Stomach smooth muscle (tissue), 2 donors: ENCODE results near the gene COL6A2.
A peak's percentile ranks its signal among the peaks of the same experiment; 100 is the strongest.

Source experiments
- H3K27ac ChIP-seq: one replicate; pipeline ENCODE4 v1.7.0; 2013; ENCODE audit warnings: mild to moderate bottlenecking, low read length, inconsistent platforms
- H3K27me3 ChIP-seq, 2 donors: one replicate each; pipeline ENCODE4 v1.7.0; 2013; ENCODE audit warnings: low read length in 2 of 2; ENCODE audit not compliant: insufficient read depth in 2 of 2, control insufficient read depth in 1 of 2
- H3K36me3 ChIP-seq, 2 donors: one replicate each; pipeline ENCODE4 v1.7.0; 2013; ENCODE audit warnings: low read length in 2 of 2; ENCODE audit not compliant: control insufficient read depth in 2 of 2, insufficient read depth in 2 of 2
- H3K4me1 ChIP-seq: one replicate; pipeline ENCODE4 v1.7.0; 2013; ENCODE audit warnings: low read length; ENCODE audit not compliant: control insufficient read depth, insufficient read depth
- H3K4me3 ChIP-seq, 2 donors: one replicate each; pipeline ENCODE4 v1.7.0; 2013; ENCODE audit warnings: low read length in 2 of 2
- H3K9ac ChIP-seq, 2 donors: one replicate each; pipeline ENCODE4 v1.7.0; 2013; ENCODE audit warnings: low read length in 2 of 2, mild to moderate bottlenecking in 1 of 2
- H3K9me3 ChIP-seq, 2 donors: one replicate each; pipeline ENCODE4 v1.7.0; 2013; ENCODE audit warnings: low read length in 2 of 2; ENCODE audit not compliant: control insufficient read depth in 2 of 2
- donor health status: healthy.
- donor health status: Pancreatic carcinoma.

COL6A2 gene

DNA sequence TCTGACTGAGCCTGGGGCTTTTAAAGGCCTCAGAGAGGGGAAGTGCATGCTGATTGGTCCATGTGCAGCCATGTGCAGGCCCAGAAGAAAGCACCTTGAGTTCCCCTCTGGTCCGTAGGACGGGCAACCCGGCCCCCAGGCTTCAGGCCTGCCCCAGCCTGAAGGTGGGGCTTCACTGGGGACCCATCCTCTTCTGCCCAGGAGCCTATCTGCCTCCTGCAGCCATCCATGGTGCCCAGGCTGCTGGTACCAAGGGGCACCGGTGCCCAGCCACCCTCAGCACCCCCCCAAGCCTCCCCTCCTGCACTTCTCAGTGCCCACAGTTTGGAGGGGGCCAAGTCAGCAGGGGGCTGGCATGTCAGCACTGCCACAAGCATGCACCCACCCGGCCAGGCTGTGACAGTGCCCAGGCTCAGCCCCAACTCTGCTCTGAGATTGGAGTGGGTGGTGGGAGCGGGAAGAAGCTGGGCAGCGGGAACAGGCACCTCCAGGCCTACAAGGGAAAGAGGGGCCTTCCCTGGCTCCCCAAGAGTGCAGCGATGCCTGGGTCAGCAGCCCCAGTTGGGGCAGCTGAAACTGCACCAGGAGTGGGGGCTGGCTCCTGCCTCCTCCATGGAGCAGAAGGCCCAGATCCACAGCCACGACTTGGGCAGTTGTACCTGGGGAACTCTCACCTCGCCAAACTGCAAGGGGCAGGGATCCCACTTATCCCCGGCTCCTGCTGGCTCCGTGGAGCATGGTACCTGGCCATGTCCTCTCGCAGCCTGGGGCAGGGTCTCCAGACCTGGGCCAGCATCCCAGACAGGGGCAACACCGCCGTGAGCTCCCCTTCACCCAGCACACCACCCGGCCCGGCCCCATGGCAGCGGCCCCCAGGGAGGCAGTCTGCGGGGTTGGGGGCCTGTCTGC, 11.7 kb downstream of the COL6A2 start:
- peaks cover 24 to 26% of the 10 kb centered on the region in 2 donors for H3K36me3 ChIP-seq
- no peaks in the 10 kb centered on the region for H3K9me3 ChIP-seq
- peaks cover 32% of the 10 kb centered on the region for H3K4me1 ChIP-seq
- peak overlapping the region; percentile 11 to 29 for H3K4me3 ChIP-seq
- peak overlapping the region in 1 of 2 donors; percentile 36 for H3K9ac ChIP-seq
- no peaks in the 10 kb centered on the region for H3K27me3 ChIP-seq
- H3K27ac ChIP-seq: peak overlapping the region; percentile 73

DNA sequence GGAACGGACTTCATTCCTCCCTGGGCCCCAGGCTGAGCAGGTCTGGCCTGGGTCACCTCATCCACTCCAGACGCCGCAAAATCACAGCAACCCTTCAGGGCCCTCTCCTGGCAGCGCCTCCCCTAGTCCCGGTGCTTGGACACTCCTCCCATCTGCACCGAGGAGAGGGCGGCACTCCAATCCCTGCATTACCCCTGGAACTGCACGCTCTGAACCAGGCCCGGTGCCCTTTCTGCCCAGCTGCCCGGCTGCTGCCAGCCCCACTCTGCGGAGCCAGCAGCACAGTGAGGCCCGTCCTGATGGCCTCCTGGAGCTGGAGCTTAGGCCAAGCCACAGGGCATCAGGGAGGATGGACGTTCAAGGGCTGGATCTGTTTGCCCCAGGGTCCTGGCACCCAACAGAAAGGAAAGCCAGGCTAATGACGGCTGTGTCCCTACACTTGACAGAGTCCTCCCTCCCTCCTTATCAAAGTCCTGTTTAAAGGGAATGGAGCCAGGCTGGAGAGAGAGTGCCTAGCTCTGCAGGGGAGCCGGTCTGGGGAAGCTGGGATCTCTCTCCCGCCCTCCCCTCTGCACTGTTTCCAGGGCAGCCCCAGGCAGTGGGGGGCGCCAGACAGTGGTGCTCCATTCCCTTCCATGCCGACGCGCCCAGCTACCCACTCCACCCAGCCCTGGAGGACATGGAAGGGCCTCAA, 12.7 kb downstream of the COL6A2 start:
- Histone ChIP-seq H3K27ac (peak overlapping the region; percentile 73), H3K9me3 (peaks cover 0 to 3% of the 10 kb centered on the region in 2 donors), H3K4me3 (peak overlapping the region in 1 of 2 donors; percentile 22), H3K4me1 (peaks cover 32% of the 10 kb centered on the region), H3K9ac (peak overlapping the region in 1 of 2 donors; percentile 36), H3K27me3 (no peaks in the 10 kb centered on the region), H3K36me3 (peaks cover 32 to 36% of the 10 kb centered on the region in 2 donors)

DNA sequence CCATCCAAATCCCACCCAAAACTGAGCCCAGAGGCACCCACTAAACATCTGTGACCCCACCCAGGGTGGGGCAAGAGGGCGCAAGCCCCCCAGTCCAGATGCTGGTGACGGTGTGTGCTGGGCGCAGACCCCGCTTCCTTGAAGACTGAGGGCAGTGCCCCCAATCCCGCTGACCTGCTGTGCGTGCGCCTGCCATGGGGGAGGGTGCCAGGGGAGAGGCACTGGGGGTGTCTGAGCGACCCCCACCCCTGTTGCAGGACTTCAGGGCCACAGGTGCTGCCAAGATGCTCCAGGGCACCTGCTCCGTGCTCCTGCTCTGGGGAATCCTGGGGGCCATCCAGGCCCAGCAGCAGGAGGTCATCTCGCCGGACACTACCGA, 13.3 kb downstream of the COL6A2 start:
- H3K9me3 ChIP-seq: peaks cover 0 to 3% of the 10 kb centered on the region in 2 donors
- peaks cover 37 to 40% of the 10 kb centered on the region in 2 donors for H3K36me3 ChIP-seq
- peak overlapping the region in 1 of 2 donors; percentile 36 for H3K9ac ChIP-seq
- H3K4me3 ChIP-seq: peak overlapping the region in 1 of 2 donors; percentile 22
- H3K27me3 ChIP-seq: no peaks in the 10 kb centered on the region
- H3K27ac ChIP-seq: peak overlapping the region; percentile 73
- H3K4me1 ChIP-seq: peaks cover 32% of the 10 kb centered on the region

DNA sequence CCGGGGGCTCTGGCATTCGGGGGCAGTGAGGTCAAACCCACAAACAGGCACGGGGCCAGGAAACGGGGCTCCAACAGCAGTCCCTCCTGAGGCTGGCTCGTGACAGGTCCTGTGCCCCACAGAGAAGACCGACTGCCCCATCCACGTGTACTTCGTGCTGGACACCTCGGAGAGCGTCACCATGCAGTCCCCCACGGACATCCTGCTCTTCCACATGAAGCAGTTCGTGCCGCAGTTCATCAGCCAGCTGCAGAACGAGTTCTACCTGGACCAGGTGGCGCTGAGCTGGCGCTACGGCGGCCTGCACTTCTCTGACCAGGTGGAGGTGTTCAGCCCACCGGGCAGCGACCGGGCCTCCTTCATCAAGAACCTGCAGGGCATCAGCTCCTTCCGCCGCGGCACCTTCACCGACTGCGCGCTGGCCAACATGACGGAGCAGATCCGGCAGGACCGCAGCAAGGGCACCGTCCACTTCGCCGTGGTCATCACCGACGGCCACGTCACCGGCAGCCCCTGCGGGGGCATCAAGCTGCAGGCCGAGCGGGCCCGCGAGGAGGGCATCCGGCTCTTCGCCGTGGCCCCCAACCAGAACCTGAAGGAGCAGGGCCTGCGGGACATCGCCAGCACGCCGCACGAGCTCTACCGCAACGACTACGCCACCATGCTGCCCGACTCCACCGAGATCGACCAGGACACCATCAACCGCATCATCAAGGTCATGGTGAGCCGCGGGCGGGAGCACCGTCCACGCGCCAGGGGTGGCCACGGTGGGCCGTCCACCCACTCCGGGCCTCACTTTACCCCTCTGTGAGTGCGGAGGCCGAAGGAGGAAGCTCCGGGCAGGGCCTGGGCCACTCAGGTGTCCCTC, 14.2 kb downstream of the COL6A2 start:
- Histone ChIP-seq H3K27ac (no peak overlapping the region), H3K36me3 (peaks cover 46 to 47% of the 10 kb centered on the region in 2 donors), H3K4me3 (no peak overlapping the region), H3K9ac (no peak overlapping the region), H3K4me1 (peaks cover 32% of the 10 kb centered on the region), H3K9me3 (peaks cover 0 to 3% of the 10 kb centered on the region in 2 donors), H3K27me3 (no peaks in the 10 kb centered on the region)

DNA sequence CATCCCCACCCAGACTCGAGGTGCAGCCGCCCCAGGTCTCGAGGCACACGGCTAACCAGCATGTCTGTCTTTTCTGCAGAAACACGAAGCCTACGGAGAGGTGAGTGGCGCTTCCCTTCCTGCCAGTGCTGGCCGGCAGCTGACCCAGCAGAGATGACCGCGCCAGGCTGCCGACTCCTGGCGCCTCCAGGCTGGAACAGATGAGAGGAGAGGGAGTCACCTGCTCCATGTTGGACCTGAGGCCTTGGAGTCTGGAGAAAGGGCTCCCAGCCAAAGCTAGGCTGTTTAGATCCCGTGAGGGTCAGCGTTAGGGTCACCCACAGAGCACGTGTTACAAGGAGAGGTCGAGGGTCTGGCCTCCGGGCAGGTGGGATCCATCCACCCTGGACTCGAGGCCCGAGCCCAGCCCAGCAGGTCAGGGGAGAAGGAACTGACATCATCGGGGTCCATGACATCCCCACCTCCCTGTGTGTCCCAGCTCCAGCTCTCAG, 14.9 kb downstream of the COL6A2 start:
- H3K27ac ChIP-seq: no peak overlapping the region

DNA sequence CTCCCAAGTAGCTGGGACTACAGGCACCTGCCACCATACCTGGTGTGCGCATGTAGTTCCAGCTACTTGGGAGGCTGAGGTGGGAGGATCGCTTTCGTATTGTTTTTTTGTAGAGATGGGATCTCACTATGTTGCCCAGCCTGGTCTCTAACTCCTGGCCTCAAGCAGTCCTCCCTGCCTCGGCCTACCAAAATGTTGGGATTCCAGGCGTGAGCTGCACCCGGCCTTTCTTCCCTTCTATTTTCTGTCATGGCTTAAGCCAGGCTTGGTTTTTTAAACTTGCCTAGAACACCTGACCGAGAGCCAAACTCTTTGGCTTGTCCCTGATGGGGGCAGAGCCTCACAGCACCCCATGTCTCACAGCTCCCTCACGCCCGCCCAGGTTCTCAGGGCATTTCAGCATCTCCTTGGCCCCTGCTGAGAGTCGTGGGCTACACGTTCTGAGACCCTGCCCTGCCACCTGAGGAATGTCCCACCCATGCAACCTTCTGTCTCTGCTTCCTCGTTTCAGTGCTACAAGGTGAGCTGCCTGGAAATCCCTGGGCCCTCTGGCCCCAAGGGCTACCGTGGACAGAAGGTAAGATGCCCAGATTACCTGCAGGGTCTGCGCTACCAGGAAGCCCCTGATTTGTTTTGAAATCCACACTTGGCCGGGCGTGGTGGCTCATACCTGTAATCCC, 15.7 kb downstream of the COL6A2 start:
- Histone ChIP-seq H3K9ac (no peak overlapping the region), H3K4me3 (no peak overlapping the region), H3K27ac (no peak overlapping the region), H3K9me3 (peaks cover 0 to 3% of the 10 kb centered on the region in 2 donors), H3K4me1 (peaks cover 32% of the 10 kb centered on the region), H3K36me3 (peaks cover 61% of the 10 kb centered on the region in 2 donors), H3K27me3 (no peaks in the 10 kb centered on the region)

More for the DNA sequence above, 14.9 kb downstream of the COL6A2 start:
- Histone ChIP-seq H3K9ac (no peak overlapping the region), H3K9me3 (peaks cover 0 to 3% of the 10 kb centered on the region in 2 donors), H3K27me3 (no peaks in the 10 kb centered on the region), H3K36me3 (peaks cover 53 to 54% of the 10 kb centered on the region in 2 donors), H3K4me3 (no peak overlapping the region), H3K4me1 (peaks cover 32% of the 10 kb centered on the region)

DNA sequence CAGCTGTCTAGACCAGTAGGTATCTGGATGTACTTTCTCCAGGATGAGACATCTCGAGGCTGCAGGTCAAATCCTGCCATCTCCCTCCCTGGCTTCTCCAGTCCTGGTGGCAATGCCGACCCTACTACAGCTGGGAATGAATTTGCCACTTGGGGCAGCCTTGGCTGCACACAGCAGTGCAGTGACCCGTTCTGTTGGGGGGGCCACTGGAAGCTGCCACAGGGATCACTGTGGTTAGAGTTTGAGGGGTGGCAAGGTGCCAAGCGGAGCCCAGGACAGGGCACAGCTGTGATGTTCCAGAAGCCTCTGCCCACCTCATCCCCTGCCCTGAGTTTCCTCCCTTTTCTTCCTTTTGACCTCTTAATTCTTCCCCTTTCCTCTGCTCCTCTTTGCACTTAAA, 17.1 kb downstream of the COL6A2 start:
- H3K9me3 ChIP-seq: peaks cover 0 to 3% of the 10 kb centered on the region in 2 donors
- peaks cover 73 to 75% of the 10 kb centered on the region in 2 donors for H3K36me3 ChIP-seq
- no peaks in the 10 kb centered on the region for H3K27me3 ChIP-seq
- H3K27ac ChIP-seq: no peak overlapping the region
- peaks cover 18% of the 10 kb centered on the region for H3K4me1 ChIP-seq
- no peak overlapping the region for H3K9ac ChIP-seq
- no peak overlapping the region for H3K4me3 ChIP-seq

DNA sequence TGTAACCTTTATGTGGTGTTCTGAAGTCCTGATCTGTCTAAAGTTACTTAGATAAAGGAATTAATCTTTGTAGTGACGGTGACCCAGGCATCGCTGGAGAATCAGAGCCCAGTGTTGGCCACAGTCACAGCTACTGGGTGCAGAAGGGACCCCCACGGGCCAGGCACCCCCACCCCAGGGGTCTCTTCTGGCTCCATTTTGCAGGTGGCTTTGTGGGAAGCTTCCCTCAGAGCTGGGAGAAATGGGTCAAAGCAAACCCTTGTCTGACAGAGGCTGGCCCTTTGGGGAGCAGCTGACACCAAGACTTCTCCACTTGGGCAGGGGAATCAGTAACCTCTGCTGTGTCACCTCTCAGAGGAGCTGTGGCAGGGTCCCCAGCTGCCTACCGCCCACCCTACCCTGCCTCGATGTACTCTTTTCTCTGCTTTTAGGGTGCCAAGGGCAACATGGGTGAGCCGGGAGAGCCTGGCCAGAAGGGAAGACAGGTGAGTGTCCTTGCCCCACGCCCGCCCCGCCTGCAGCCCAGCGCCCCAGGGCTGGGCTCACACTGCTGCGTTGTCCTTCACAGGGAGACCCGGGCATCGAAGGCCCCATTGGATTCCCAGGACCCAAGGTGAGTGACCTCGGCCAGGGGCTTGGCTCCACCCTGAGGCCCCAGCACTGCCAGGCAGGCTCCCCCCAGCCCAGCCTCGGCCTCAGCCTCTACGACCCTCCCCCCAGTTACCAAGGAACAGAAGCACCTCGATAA, 17.7 kb downstream of the COL6A2 start:
- Histone ChIP-seq H3K4me1 (peaks cover 12% of the 10 kb centered on the region), H3K27me3 (no peaks in the 10 kb centered on the region), H3K4me3 (no peak overlapping the region), H3K9ac (no peak overlapping the region), H3K9me3 (peaks cover 0 to 3% of the 10 kb centered on the region in 2 donors), H3K27ac (peak overlapping the region; percentile 1), H3K36me3 (peaks cover 79 to 81% of the 10 kb centered on the region in 2 donors)

DNA sequence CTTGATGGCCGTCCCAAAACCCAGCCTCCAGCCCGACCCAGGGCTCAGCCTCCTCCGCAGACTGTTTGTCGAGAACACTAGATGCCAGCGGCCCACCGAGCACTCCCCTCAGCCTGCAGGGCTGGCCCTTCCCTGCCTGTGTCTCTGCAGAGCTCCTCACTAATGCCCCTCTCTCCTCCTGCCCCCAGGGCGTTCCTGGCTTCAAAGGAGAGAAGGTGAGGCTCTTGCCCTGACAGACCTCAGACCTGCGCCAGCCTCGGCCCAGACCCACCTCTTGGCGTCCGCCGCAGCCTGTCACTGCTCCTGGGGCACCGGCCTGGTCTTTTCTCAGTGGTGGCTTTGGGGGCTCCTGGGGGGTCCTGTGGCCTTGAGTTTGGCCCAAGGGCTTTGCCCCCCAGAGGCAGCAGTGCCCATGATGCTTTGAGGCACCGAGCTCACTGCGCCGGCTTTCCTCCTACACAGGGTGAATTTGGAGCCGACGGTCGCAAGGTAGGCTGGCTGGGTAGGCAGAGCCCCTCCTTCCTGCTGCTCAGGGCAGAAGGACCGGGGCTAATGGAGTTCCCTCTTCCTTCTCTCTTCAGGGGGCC, 18.4 kb downstream of the COL6A2 start:
- peak overlapping the region; percentile 6 for H3K27ac ChIP-seq
- no peak overlapping the region for H3K9ac ChIP-seq
- peaks cover 5% of the 10 kb centered on the region for H3K4me1 ChIP-seq
- peaks cover 85 to 88% of the 10 kb centered on the region in 2 donors for H3K36me3 ChIP-seq
- peaks cover 0 to 3% of the 10 kb centered on the region in 2 donors for H3K9me3 ChIP-seq
- H3K4me3 ChIP-seq: no peak overlapping the region
- H3K27me3 ChIP-seq: no peaks in the 10 kb centered on the region
